AG04450 (cell line): ENCODE measurements around the gene DNM2. TPM values are rescaled to one million over a fixed set of nuclear protein-coding genes. Genes with fewer than 3 reads are reported as not detected.
A peak's percentile ranks its signal among the peaks of the same experiment; 100 is the strongest.

ENCODE experiments used
- CTCF ChIA-PET: fragments of 300-600, 350-600 bp; formaldehyde crosslinking; extraction: SDS; loops from one replicate; lab custom pipeline; 2022; ENCODE audit warnings: antibody characterized with exemption, inconsistent platforms; lab: Charles Lee
- POLR2A ChIA-PET: fragments of 350-600 bp; formaldehyde crosslinking; extraction: SDS; loops from one replicate; lab custom pipeline; 2021; ENCODE audit warnings: antibody characterized with exemption, inconsistent platforms; lab: Yijun Ruan, JAX
- DNase-seq: peaks from one replicate; pipeline ENCODE4 v3.0.0-alpha.2; 2011; ENCODE audit warnings: low read depth, low spot score
- H3K27ac ChIP-seq: one replicate; pipeline ENCODE4 v1.5.1; 2012; ENCODE audit warnings: low read depth, low read length, control low read depth
- H3K27me3 ChIP-seq: one replicate; pipeline ENCODE4 v1.6.0; 2012; ENCODE audit warnings: low read length; ENCODE audit not compliant: control insufficient read depth, insufficient read depth
- H3K4me3 ChIP-seq: 2 replicates; pipeline ENCODE4 v1.5.1; 2011; ENCODE audit warnings: mild to moderate bottlenecking, low read depth, low read length, control low read depth
- H3K9me3 ChIP-seq: 2 replicates; pipeline ENCODE4 v1.5.1; 2012; ENCODE audit warnings: low read length; ENCODE audit not compliant: control insufficient read depth, insufficient read depth
- CTCF ChIP-seq: IDR thresholded peaks from 2 replicates; pipeline ENCODE4 v1.5.1; 2011; ENCODE audit warnings: low read depth, low read length, control low read depth, inconsistent platforms
- polyA plus RNA-seq: library from polyadenylated mRNA; depleted of rRNA; stranded (reverse); fragments of >200 nt; gene quantifications from 2 replicates; pipeline ENCODE4 v1.2.3, GENCODE V29; 2011

DNM2 gene
- polyA plus RNA-seq, 1 experiment, result 36.9 TPM

- H3K27ac ChIP-seq, result peak overlapping the region; percentile 39
Measured at GRCh38 chr19:10815007-10815536, 97.2 kb downstream of the DNM2 start.

GRCh38 chr19:10815969-10816644, 98.2 kb downstream of the DNM2 start:
- no peak for DNase-seq
- peak overlapping the region; percentile 99 for H3K27ac ChIP-seq
- H3K27me3 ChIP-seq, result no peaks in the 10 kb centered on the region
- peak overlapping the region; percentile 70 for H3K4me3 ChIP-seq
- CTCF ChIA-PET, result no interaction called here
- H3K9me3 ChIP-seq, result peaks cover 24% of the 10 kb centered on the region
- POLR2A ChIA-PET, result interaction anchor here (0.6 to 2.9 kb wide), 2 partner anchors 20 to 99 kb away, joined by 3 to 14 read pairs; partner anchors contain the start of gene TMED1
- TF ChIP-seq CTCF, result no peak

More at GRCh38 chr19:10815007-10815536, 97.2 kb downstream of the DNM2 start:
- POLR2A ChIA-PET, result interaction anchor here (1.1 to 2.9 kb wide), 3 partner anchors 21 to 98 kb away, joined by 3 to 14 read pairs (median 5); partner anchors contain the start of genes DNM2 and TMED1
- DNase-seq, result no peak
- Histone ChIP-seq H3K27me3 (no peaks in the 10 kb centered on the region), H3K9me3 (peaks cover 24% of the 10 kb centered on the region), H3K4me3 (peak overlapping the region; percentile 70)
- CTCF ChIA-PET, result interaction anchor here (1.4 kb wide), 1 partner anchor 56 kb away, joined by 4 read pairs; no protein-coding TSS in a partner anchor
- no peak for TF ChIP-seq CTCF

DNA sequence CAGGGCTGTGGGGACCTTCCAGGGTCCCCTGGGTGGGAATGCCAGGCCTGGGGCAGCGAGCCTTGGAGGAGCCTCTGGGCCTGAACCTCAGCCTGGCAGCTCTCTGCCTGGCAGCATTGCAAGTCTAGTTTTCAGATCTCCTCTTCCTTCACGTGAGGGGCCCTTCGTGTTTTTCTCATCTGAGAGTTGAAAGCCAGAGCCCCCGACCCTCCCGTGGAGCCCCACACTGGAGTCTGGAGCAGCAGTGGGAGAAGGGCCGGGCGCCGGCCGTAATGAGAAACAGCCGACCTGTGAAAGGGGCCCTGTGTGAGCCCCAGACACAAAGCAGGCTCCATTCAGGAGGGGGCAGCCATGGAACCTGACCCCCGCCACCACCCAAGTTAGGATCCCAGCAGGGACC, 98.8 kb downstream of the DNM2 start:
- TF ChIP-seq CTCF, result no peak
- Histone ChIP-seq H3K4me3 (peak overlapping the region; percentile 70), H3K27ac (peak overlapping the region; percentile 99), H3K9me3 (peaks cover 24% of the 10 kb centered on the region), H3K27me3 (no peaks in the 10 kb centered on the region)
- no peak for DNase-seq
- CTCF ChIA-PET, result no interaction called here
- POLR2A ChIA-PET, result interaction anchor here (0.6 kb wide), 1 partner anchor 99 kb away, joined by 3 read pairs; no protein-coding TSS in a partner anchor

GRCh38 chr19:10817291-10818038, 99.6 kb downstream of the DNM2 start:
- ChIA-PET CTCF (interaction anchor here (1.0 kb wide), 1 partner anchor 43 kb away, joined by 4 read pairs; no protein-coding TSS in a partner anchor), POLR2A (interaction anchor here (0.5 to 1.9 kb wide), 8 partner anchors 10 to 110 kb away, joined by 3 to 27 read pairs (median 3); partner anchors contain the start of genes CARM1 and TMED1)
- Histone ChIP-seq H3K9me3 (peaks cover 24% of the 10 kb centered on the region), H3K4me3 (peak overlapping the region; percentile 70), H3K27ac (peak overlapping the region; percentile 99), H3K27me3 (no peaks in the 10 kb centered on the region)
- peak; percentile 95 for DNase-seq
- no peak for TF ChIP-seq CTCF
